HG03135 (cell line): ENCODE results near the gene MCIDAS.

Experiments used
- ATAC-seq: cut with Tn5 transposase; IDR thresholded peaks from one replicate; pipeline ENCODE4 v1.9.1; 2021; ENCODE audit warnings: mild to moderate bottlenecking, moderate library complexity; ENCODE audit not compliant: unreplicated experiment

The MCIDAS gene

DNA sequence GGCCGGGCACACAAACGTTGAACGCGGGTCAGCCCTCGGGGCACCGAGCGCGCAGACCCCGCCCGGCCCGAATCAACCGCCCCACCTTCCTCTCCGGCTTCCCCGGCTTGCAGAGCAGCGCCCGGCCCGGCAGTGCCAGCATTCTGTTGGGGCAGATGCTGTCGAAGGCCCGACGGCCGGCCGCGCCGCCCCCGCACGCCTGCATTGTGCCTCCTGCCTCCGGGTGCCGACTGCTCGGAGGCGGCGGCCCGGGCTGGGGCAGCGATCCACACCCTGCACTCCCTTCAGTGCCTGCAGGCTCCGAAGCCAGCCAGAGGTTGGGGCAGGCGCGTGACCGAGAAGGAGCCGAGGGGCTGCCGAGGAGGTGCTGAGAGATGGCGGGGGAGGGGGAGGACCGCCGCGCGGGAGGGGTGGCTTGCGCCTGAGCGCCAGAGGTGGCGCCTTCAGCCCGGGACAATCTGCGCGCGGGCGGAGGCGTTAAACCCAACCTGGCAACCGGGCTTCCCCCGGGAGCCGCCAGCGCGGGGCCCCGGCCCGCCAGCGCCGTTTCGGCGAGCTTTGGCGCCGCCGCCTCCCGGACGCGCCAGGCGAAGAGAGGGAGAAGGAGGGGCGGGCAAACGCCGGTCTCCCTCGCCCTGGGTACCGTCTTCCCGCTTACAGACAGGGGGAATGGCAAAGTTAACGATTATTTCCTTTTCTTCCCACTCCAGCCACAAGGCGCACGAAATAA is at the start of gene MCIDAS:
Gene MCIDAS, minus strand, starts transcription at position 382 of the 730 bp plus-strand sequence. Its CDS starts 177 bp downstream, at position 205.
- peak; percentile 35 for ATAC-seq

DNA sequence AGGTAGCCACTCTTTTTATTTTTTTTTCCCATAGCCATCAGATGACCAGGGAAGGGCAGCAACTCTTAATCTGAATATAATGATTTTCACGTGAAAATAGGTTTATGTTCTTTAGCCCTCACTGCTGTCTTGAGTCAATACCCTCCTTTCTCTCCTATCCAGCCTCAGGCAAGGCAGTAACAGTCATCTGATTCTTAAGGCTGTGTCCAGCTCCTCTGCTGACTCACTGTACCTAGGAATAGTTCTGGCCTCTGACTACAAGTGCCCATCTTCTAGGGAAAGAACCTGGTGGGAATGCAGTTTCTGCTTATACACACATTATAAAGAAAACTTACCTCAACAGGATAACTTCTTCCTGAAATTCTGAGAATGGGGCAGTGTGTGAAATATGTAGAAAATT is 49.7 kb upstream of the MCIDAS start:
- no peak for ATAC-seq

- ATAC-seq, result no peak
Measured at GRCh38 chr5:55258339-55258738, 31.2 kb upstream of the MCIDAS start.

DNA sequence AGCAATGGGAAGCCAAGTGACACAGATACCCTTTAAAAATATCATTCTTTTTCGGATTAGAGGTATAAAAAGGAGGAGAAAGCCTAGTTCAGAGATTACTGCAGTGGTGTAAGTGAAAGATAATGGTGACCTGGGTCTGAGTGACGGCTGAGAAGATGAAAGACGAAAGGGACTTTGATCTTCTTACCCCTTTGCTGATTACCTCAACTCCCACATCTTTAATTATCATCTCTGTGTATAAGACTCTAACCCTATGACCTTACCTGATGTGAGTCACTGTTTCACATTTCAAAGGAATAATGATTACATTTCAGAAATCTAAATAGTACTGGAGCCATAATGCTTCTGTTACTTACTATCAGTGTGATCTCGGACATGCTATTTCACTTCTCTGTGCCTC is 27.7 kb upstream of the MCIDAS start:
- ATAC-seq, result no peak

GRCh38 chr5:55250064-55250463 is 22.9 kb upstream of the MCIDAS start:
- ATAC-seq, result no peak

- no peak for ATAC-seq
Measured at GRCh38 chr5:55241746-55242145, 14.6 kb upstream of the MCIDAS start.

- no peak for ATAC-seq
Measured at GRCh38 chr5:55236800-55237199, 9.7 kb upstream of the MCIDAS start.

DNA sequence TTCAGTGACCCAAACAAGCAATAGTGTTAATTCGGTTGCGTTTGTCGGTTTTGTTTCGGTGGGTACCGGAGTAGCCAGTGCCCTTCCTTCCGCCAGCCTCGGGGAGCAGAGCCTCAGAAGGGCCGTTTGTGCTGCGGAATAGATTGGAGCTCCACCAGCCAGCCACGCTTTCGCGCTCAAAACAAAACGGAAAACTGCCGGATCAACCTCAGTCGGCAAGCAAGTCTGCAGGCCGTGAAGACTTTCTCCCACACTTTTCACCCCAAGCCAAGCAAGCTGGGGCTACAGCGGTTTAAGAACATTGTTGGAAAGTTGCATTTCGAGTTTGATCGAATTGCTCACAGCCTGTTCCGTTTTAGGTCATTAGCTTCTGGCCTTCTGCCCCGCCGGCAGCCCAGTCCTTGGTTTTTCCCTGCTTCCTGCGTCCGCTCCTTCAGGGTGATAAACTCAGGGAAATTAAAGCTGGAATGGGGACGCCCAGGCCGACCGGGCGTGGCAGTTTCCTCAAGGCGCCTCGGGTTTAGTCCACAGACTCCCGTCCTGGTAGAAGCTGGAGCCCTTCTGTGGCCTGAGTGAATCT is 7.1 kb upstream of the MCIDAS start:
- ATAC-seq, result no peak

DNA sequence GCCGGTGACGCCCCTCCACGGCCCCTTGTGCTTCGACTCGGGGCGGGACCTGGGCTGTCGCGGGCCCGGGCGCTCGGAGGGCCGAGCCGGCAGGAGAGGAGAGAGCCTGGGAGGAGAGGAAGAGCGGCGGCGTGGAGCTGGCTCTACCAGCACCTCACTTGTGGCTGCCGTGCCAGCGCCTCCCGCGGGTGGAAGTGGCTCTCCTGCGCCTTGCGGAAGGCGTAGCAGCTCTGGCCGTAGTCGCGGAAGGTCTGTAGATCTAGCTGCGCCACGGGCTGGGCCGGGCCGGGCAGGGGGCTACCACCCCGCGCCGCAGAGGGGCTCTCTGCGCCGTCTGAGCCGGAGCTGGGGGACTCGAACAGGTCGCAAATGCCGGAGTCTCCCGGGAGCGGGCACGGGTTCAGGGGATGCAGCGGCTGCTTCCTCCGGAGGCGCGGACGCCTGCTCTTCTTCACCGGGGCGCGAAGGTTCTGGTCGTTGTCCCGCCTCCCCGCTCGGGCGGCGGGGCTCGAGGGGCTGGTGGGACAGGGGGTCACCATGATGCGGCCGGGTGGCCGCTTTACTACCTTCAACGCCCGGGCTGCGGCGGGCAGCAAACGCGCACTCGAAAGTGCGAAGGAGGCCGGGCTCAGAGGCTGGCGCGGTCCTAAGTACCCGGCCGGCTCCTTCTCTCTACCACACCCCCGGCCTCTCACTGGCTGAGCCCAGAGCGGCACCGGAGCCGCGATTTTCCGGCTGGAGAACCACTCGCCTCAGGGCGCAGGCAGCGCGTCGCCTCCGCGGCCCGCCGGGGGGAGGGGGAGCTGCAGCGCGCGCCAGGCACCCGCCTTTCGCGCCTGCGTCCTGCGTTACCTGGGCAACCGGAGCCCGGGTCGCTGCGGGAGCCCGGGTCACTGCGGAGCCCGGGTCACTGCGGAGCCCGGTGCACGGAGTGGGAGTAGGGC is 6.1 kb upstream of the MCIDAS start, which contains the start of gene CCNO:
Gene CCNO, minus strand, starts transcription at position 624 of the 944 bp plus-strand sequence. Its CDS starts 85 bp downstream, at position 539.
- ATAC-seq, result peak; percentile 61

- no peak for ATAC-seq
Measured at GRCh38 chr5:55232271-55232984, 5.3 kb upstream of the MCIDAS start.

GRCh38 chr5:55231919-55232270 is 4.8 kb upstream of the MCIDAS start:
- no peak for ATAC-seq

GRCh38 chr5:55231029-55231918 is 4.2 kb upstream of the MCIDAS start:
- no peak for ATAC-seq

DNA sequence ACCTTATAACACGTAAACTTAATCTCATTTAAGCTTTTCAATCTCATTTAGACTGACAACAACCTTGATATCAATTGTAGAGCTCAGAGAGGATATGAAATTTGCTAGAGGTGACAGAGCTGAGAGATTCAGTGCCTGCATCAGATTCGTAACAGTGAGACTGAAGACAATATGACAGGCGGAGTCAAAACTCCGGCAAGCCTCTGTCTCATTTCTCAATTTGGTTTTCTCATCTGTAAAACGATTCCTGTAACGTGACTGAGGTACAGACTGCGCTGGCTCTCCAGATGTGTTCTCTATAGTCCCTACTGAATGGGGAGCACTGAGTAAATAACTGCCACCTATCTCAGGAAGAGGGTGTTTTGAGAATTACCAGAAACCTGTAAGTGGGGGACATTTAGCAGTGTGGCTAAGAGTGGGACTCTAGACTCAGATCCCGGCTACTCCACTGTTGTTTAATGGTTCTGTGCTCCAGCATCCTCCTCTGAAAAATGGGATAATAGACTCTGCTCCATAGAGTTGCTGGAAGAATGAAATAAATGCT is 3.0 kb upstream of the MCIDAS start:
- no peak for ATAC-seq

DNA sequence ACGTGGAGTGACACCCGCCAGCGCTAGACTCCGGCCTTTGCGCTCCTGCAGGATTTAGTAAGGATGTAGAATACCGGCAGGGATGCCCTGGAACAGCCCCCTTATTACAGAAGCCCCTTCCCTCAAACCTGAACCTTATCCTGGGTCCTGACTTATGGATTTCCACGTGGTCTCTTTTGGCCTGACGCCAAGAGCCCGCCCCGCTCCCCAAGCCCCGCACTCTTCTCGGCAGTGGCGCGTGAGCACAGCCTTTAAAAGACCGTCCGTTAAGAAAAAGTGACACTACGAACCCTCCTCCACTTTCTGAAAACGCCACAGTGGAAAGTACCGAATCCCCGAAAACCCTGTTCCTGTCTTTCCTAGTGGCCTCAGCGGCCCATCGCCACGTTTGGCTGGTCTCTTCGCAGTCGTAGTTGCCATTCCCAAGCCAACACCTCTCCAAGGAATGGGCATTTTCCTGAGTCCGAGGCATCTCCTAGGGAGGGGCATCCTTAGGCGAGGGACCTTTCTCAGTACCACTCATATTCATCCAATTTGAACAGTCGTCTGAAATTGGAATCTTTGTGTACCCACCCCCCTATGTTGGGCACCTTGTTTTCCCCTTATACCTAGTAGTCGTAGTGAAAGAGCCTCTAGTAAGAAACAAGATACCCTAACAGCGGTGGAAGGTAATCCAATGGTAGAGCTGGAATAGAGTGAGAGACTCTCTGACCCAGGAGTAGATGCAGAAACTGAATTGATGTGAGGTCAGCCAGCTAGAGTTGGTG is 732 bp upstream of the MCIDAS start:
- ATAC-seq, result no peak

GRCh38 chr5:55226027-55226933 is 835 bp downstream of the MCIDAS start:
- ATAC-seq, result peak; percentile 59

DNA sequence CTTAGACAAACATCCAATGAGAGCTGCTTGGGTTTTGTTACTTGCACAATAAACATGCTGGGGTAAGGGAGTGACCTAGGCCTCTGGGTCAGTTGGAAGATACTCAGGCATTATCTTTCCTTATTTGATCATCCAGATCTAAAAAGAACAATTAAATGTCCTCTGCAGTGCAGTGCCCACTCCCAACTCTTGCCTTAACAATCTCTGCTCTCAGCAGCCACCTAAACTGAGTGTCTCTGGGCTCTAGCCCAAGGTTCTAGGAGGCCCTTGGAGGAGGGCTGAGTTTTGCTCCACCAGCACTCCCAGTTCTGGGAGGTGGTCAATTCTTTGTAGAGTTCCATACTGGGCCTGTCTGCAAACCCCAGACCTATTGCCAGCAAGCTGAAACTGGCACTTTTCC is 1.8 kb downstream of the MCIDAS start:
- ATAC-seq, result no peak

- no peak for ATAC-seq
Measured at GRCh38 chr5:55223812-55224240, 3.3 kb downstream of the MCIDAS start.
